Transverse colon (tissue), 4 donors: ENCODE measurements around the gene SPPL2C. TPM values are rescaled to one million over a fixed set of nuclear protein-coding genes. Genes with fewer than 3 reads are reported as not detected.

Experiments
- DNase-seq: peaks from one replicate; pipeline ENCODE4 v3.0.0-alpha.2; 2019
- H3K27ac ChIP-seq, 4 donors: fragments of 200-600 bp; sonication (generic); 2 replicates each; pipeline ENCODE4 v1.5.1; 2016 to 2018; ENCODE audit warnings: inconsistent platforms in 4 of 4
- H3K27me3 ChIP-seq: fragments of 200-600 bp; sonication (generic); 2 replicates; pipeline ENCODE4 v1.5.1; 2017; ENCODE audit warnings: inconsistent platforms
- H3K36me3 ChIP-seq, 4 donors: fragments of 200-600 bp; sonication (generic); 2 replicates each; pipeline ENCODE4 v1.5.1; 2017 to 2019; ENCODE audit warnings: inconsistent platforms in 4 of 4
- H3K4me1 ChIP-seq, 4 donors: fragments of 200-600 bp; sonication (generic); 2 replicates each; pipeline ENCODE4 v1.5.1; 2017 to 2020; ENCODE audit warnings: inconsistent platforms in 4 of 4
- H3K4me3 ChIP-seq, 4 donors: fragments of 200-600 bp; sonication (generic); 1 replicate in 1 of 4; 2 replicates in 3 of 4; pipeline versions ENCODE4 v1.5.1 to v1.6.1; 2017 to 2019; ENCODE audit warnings: inconsistent platforms in 4 of 4
- H3K9me3 ChIP-seq, 2 donors: fragments of 200-600 bp; sonication (generic); 2 replicates each; pipeline ENCODE4 v1.5.1; 2017 to 2019; ENCODE audit warnings: inconsistent platforms in 2 of 2
- EP300 ChIP-seq: sonication (generic); formaldehyde crosslinking; IDR thresholded peaks from one replicate; pipeline ENCODE4 v1.6.1; 2017; ENCODE audit warnings: antibody characterized with exemption, low read depth
- POLR2A ChIP-seq: fragments of 450-650 bp; IDR thresholded peaks from one replicate; pipeline ENCODE4 v1.6.1; 2016; ENCODE audit warnings: antibody characterized with exemption, mild to moderate bottlenecking, moderate library complexity
- POLR2AphosphoS5 ChIP-seq, 3 donors: sonication (generic); formaldehyde crosslinking; IDR thresholded peaks; one replicate each; pipeline ENCODE4 v1.6.1; 2016; ENCODE audit warnings: antibody characterized with exemption in 3 of 3
- WGBS, 2 donors: methylation state at CpG; one replicate each; pipeline ENCODE4 v1.1.5; 2018; ENCODE audit warnings: low coverage in 1 of 2; 5-methylcytosine and 5-hydroxymethylcytosine counted together
- in situ Hi-C, 4 donors: fragments of 200-750 bp; cut with MboI; loops; one replicate each; pipeline versions ENCODE4 v1.15.0 to v1.15.1; 2017; ENCODE audit warnings: low sequenced_read_pairs in 3 of 4, low pct_ligation_motif_present in 1 of 4, low pct_unique_long_range_greater_than_20kb in 1 of 4
- intact Hi-C: fragments of 100-400 bp; cut with DNase I; formaldehyde crosslinking; loops from one replicate; pipeline ENCODE4 v1.15.1; 2023; ENCODE audit warnings: low total_unique reads
- total RNA-seq, 4 donors: library from RNA; depleted of rRNA; stranded (reverse); fragments of >200 nt; gene quantifications; one replicate each; pipeline ENCODE4 v1.1.0, GENCODE V29; 2016
- TF ChIP-seq, protein P1 (sequence below), 5 experiments: fragments of 200-600 bp in 3 of 5; fragments of 450-650 bp in 2 of 5; sonication (generic) in 3 of 5; IDR thresholded peaks; 1 replicate in 2 of 5; 2 replicates in 3 of 5; pipeline ENCODE4 v1.5.1; 2016 to 2017; ENCODE audit warnings: antibody characterized with exemption in 5 of 5, inconsistent platforms in 3 of 5, mild to moderate bottlenecking in 2 of 5, moderate library complexity in 1 of 5

SPPL2C gene
- total RNA-seq, 4 donors from 2014 or later, result not detected

GRCh38 chr17:45841883-45842525 lies 2.7 kb upstream of the SPPL2C start:
- no peak for DNase-seq
- Histone ChIP-seq H3K27ac (no peak overlapping the region), H3K9me3 (no peaks in the 10 kb centered on the region), H3K27me3 (no peaks in the 10 kb centered on the region), H3K36me3 (no peaks in the 10 kb centered on the region), H3K4me3 (no peak overlapping the region), H3K4me1 (no peaks in the 10 kb centered on the region)
- WGBS, 2 donors, result 42 to 83% methylated on average over 1 to 7 of the region's 7 CpGs
- intact Hi-C loops, result no loop called here
- in situ Hi-C loops, result no loop called here
- TF ChIP-seq POLR2AphosphoS5 (IDR thresholded peaks at IDR 0.05) (no peak), POLR2A (no peak), EP300 (no peak)
- TF ChIP-seq, protein P1, sequence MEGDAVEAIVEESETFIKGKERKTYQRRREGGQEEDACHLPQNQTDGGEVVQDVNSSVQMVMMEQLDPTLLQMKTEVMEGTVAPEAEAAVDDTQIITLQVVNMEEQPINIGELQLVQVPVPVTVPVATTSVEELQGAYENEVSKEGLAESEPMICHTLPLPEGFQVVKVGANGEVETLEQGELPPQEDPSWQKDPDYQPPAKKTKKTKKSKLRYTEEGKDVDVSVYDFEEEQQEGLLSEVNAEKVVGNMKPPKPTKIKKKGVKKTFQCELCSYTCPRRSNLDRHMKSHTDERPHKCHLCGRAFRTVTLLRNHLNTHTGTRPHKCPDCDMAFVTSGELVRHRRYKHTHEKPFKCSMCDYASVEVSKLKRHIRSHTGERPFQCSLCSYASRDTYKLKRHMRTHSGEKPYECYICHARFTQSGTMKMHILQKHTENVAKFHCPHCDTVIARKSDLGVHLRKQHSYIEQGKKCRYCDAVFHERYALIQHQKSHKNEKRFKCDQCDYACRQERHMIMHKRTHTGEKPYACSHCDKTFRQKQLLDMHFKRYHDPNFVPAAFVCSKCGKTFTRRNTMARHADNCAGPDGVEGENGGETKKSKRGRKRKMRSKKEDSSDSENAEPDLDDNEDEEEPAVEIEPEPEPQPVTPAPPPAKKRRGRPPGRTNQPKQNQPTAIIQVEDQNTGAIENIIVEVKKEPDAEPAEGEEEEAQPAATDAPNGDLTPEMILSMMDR (IDR thresholded peaks at IDR 0.05), result no peak

GRCh38 chr17:45843722-45844121 lies 959 bp upstream of the SPPL2C start:
- H3K4me1 ChIP-seq, result no peaks in the 10 kb centered on the region
- H3K27ac ChIP-seq, result no peak overlapping the region
- H3K9me3 ChIP-seq, result no peaks in the 10 kb centered on the region
- no peaks in the 10 kb centered on the region for H3K36me3 ChIP-seq
- 79 to 90% methylated on average over 2 to 4 of the region's 4 CpGs for WGBS, 2 donors
- DNase-seq, result no peak
- intact Hi-C loops, result no loop called here
- H3K27me3 ChIP-seq, result no peaks in the 10 kb centered on the region
- in situ Hi-C loops, result no loop called here
- no peak overlapping the region for H3K4me3 ChIP-seq
- no peak for TF ChIP-seq EP300
- no peak for TF ChIP-seq POLR2A
- TF ChIP-seq, protein P1 (IDR thresholded peaks at IDR 0.05), result no peak
- TF ChIP-seq POLR2AphosphoS5 (IDR thresholded peaks at IDR 0.05), result no peak

DNA sequence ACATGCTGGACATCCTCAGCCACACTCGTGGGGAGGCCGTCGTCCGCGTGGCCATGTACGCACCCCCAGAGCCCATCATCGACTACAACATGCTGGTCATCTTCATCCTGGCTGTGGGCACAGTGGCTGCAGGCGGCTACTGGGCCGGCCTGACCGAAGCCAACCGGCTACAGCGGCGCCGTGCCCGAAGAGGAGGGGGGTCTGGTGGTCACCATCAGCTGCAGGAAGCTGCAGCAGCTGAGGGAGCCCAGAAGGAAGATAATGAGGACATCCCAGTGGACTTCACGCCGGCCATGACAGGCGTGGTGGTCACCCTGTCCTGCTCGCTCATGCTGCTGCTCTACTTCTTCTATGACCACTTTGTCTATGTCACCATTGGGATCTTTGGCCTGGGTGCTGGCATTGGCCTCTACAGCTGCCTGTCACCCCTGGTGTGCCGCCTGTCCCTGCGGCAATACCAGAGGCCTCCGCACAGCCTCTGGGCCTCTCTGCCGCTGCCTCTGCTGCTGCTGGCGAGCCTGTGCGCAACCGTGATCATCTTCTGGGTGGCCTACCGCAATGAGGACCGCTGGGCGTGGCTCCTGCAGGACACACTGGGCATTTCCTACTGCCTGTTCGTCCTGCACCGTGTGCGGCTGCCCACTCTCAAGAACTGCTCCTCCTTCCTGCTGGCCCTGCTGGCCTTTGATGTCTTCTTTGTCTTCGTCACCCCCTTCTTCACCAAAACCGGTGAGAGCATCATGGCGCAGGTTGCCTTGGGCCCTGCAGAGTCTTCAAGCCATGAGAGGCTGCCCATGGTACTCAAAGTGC lies 900 bp downstream of the SPPL2C start:
- Histone ChIP-seq H3K9me3 (no peaks in the 10 kb centered on the region), H3K36me3 (no peaks in the 10 kb centered on the region), H3K4me3 (no peak overlapping the region), H3K27ac (no peak overlapping the region), H3K4me1 (no peaks in the 10 kb centered on the region), H3K27me3 (no peaks in the 10 kb centered on the region)
- no peak for TF ChIP-seq POLR2A
- TF ChIP-seq, protein P1 (IDR thresholded peaks at IDR 0.05), result no peak
- no peak for TF ChIP-seq POLR2AphosphoS5 (IDR thresholded peaks at IDR 0.05)
- no peak for TF ChIP-seq EP300
- intact Hi-C loops (loop anchor here (5.0 kb wide), 1 partner anchor 213 kb away; no protein-coding TSS in a partner anchor), in situ Hi-C loops (no loop called here)
- no peak for DNase-seq
- 87% methylated on average over 3 to 33 of the region's 35 CpGs for WGBS, 2 donors

DNA sequence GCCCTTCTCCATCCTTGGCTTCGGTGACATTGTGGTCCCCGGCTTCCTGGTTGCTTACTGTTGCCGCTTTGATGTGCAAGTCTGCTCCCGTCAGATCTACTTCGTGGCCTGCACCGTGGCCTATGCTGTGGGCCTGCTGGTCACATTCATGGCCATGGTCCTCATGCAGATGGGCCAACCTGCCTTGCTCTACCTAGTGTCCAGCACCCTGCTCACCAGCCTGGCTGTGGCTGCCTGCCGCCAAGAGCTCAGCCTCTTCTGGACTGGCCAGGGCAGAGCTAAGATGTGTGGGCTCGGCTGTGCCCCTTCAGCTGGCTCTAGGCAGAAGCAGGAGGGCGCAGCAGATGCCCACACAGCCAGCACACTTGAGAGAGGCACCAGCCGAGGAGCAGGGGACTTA lies 1.5 kb downstream of the SPPL2C start:
- TF ChIP-seq POLR2AphosphoS5 (IDR thresholded peaks at IDR 0.05) (no peak), POLR2A (no peak), EP300 (no peak)
- TF ChIP-seq, protein P1 (IDR thresholded peaks at IDR 0.05), result no peak
- intact Hi-C loops (loop anchor here (5.0 kb wide), 1 partner anchor 214 kb away; no protein-coding TSS in a partner anchor), in situ Hi-C loops (no loop called here)
- H3K36me3 ChIP-seq, result no peaks in the 10 kb centered on the region
- no peak overlapping the region for H3K27ac ChIP-seq
- no peak for DNase-seq
- H3K4me1 ChIP-seq, result no peaks in the 10 kb centered on the region
- peaks cover under 1% of the 10 kb centered on the region for H3K27me3 ChIP-seq
- no peak overlapping the region for H3K4me3 ChIP-seq
- H3K9me3 ChIP-seq, result no peaks in the 10 kb centered on the region
- WGBS, 2 donors, result 93 to 100% methylated on average over 1 to 10 of the region's 10 CpGs
